Measurements from ENCODE around the gene TRIM66.

The TRIM66 gene

GRCh38 chr11:8715501-8715900 lies 33.0 kb upstream of the TRIM66 start:
- no peak for DNase-seq (ENCODE audit: low read depth in 2 of 2)

- DNase-seq (ENCODE audit: low read depth in 2 of 2), result no peak
Measured at GRCh38 chr11:8714622-8715225, 32.3 kb upstream of the TRIM66 start.

GRCh38 chr11:8713760-8714454 lies 31.4 kb upstream of the TRIM66 start:
- no peak for DNase-seq (ENCODE audit: low read depth in 2 of 2)

- no peak for DNase-seq (ENCODE audit: low read depth in 2 of 2)
Measured at GRCh38 chr11:8712506-8712905, 30.0 kb upstream of the TRIM66 start.

- no peak for DNase-seq (ENCODE audit: low read depth in 2 of 2)
Measured at GRCh38 chr11:8711895-8712442, 29.5 kb upstream of the TRIM66 start.

- DNase-seq (ENCODE audit: low read depth in 2 of 2), result no peak
Measured at GRCh38 chr11:8709777-8710176, 27.3 kb upstream of the TRIM66 start.

- DNase-seq (ENCODE audit: low read depth in 2 of 2), result no peak
Measured at GRCh38 chr11:8709002-8709672, 26.7 kb upstream of the TRIM66 start.

GRCh38 chr11:8707541-8708191 lies 25.2 kb upstream of the TRIM66 start:
- DNase-seq (ENCODE audit: low read depth in 2 of 2), result no peak

GRCh38 chr11:8706673-8707432 lies 24.4 kb upstream of the TRIM66 start:
- no peak for DNase-seq (ENCODE audit: low read depth in 2 of 2)

GRCh38 chr11:8705146-8705545 lies 22.7 kb upstream of the TRIM66 start:
- DNase-seq (ENCODE audit: low read depth in 2 of 2), result no peak

GRCh38 chr11:8704136-8704535 lies 21.7 kb upstream of the TRIM66 start:
- DNase-seq (ENCODE audit: low read depth in 2 of 2), result no peak

- no peak for DNase-seq (ENCODE audit: low read depth in 2 of 2)
Measured at GRCh38 chr11:8702598-8702915, 20.1 kb upstream of the TRIM66 start.

- no peak for DNase-seq (ENCODE audit: low read depth in 2 of 2)
Measured at GRCh38 chr11:8701891-8702597, 19.6 kb upstream of the TRIM66 start.

GRCh38 chr11:8699903-8700302 lies 17.4 kb upstream of the TRIM66 start:
- DNase-seq (ENCODE audit: low read depth in 2 of 2), result no peak

- no peak for DNase-seq (ENCODE audit: low read depth in 2 of 2)
Measured at GRCh38 chr11:8698917-8699441, 16.5 kb upstream of the TRIM66 start.

- DNase-seq (ENCODE audit: low read depth in 2 of 2), result no peak
Measured at GRCh38 chr11:8698379-8698851, 15.9 kb upstream of the TRIM66 start.

- DNase-seq (ENCODE audit: low read depth in 2 of 2), result no peak
Measured at GRCh38 chr11:8697054-8697453, 14.6 kb upstream of the TRIM66 start.

- DNase-seq (ENCODE audit: low read depth in 2 of 2), result no peak
Measured at GRCh38 chr11:8694137-8694536, 11.7 kb upstream of the TRIM66 start.

GRCh38 chr11:8693555-8693954 lies 11.1 kb upstream of the TRIM66 start:
- DNase-seq (ENCODE audit: low read depth in 2 of 2), result no peak

- no peak for DNase-seq (ENCODE audit: low read depth in 2 of 2)
Measured at GRCh38 chr11:8693010-8693551, 10.6 kb upstream of the TRIM66 start.

Measured in stimulated activated CD8-positive, alpha-beta memory T cell treated with anti-CD3 and anti-CD28 coated beads, Interleukin-15, amount 100 ng/mL, for 48 hours (primary cell).